Brain microvascular endothelial cell (primary cell): Measurements from ENCODE around the gene ZBTB44.

Experiments
- DNase-seq: peaks from one replicate; pipeline ENCODE4 v3.0.0-alpha.2; 2020
- H3K27ac ChIP-seq: fragments of 250-450 bp; sonication (Bioruptor Pico); 2 replicates; pipeline ENCODE4 v1.5.1; 2020; ENCODE audit warnings: mild to moderate bottlenecking, moderate library complexity
- H3K27me3 ChIP-seq: fragments of 250-450 bp; sonication (Bioruptor Pico); replicated peaks from 2 replicates; pipeline ENCODE4 v1.5.1; 2020; ENCODE audit warnings: mild to moderate bottlenecking
- H3K36me3 ChIP-seq: fragments of 250-450 bp; sonication (Bioruptor Pico); replicated peaks from 2 replicates; pipeline ENCODE4 v1.5.1; 2020; ENCODE audit warnings: mild to moderate bottlenecking
- H3K4me3 ChIP-seq: 2 replicates; pipeline ENCODE4 v1.5.1; 2011; ENCODE audit warnings: low read depth, mild to moderate bottlenecking, control low read depth, low read length, moderate library complexity
- CTCF ChIP-seq: IDR thresholded peaks from 2 replicates; pipeline ENCODE4 v1.5.1; 2011; ENCODE audit warnings: low read depth, mild to moderate bottlenecking, moderate library complexity, low read length, control low read depth, inconsistent platforms; ENCODE audit errors: missing control alignments
- in situ Hi-C: cut with HindIII; loops from 2 replicates; pipeline ENCODE4 v1.10.0; 2017; ENCODE audit warnings: low sequenced_read_pairs, low pct_ligation_motif_present

ZBTB44 gene

GRCh38 chr11:130203766-130204702, 110.7 kb downstream of the ZBTB44 start:
- Histone ChIP-seq H3K36me3 (no peaks in the 10 kb centered on the region), H3K27ac (no peak overlapping the region), H3K27me3 (no peaks in the 10 kb centered on the region), H3K4me3 (no peak overlapping the region)
- DNase-seq = no peak
- in situ Hi-C loops = loop anchor here (25.0 kb wide), 1 partner anchor 183 kb away; no protein-coding TSS in a partner anchor
- TF ChIP-seq CTCF = no peak

DNA sequence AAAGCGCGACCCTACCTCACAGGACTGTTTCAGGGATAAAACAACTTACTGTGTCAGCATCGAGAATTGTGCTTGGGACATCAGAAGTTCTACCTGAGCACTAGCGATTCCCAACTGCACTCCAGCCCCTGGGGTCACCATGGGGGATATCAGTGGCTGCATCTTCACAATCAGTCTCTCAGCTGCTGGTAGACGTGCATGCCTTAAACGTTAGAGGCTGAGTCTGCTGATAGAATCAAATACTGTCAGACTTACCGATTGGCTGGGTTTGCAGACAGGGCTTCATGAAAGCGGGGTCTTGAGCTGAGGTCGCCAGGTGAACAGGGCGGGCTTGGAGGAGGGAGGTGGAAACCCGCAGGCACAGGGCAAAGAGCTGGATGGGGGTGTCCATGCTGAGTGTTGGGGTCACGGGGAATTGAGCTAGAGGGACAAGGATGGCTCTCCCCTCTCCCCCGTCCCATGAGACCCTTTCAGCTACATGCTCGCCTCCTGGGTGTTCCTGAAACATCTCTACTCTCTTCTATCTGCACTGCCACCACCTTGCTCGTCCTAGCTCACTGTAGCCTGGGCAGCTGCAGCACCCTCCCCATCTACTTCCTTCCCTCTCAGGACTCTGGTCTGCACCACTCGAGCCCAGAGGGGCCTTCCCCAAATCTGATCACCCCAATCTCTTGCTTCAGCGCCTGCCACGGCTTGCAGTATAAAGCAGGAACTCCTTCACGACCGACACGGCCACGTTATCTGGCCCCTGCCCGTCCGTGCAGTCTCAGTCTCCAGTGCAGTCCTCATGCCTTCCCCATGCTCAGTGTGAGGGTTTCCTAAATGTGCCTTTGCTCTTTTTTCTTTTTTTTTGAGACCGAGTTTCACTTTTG, 111.7 kb downstream of the ZBTB44 start:
- no peaks in the 10 kb centered on the region for H3K36me3 ChIP-seq
- no peaks in the 10 kb centered on the region for H3K27me3 ChIP-seq
- DNase-seq = no peak
- H3K4me3 ChIP-seq = no peak overlapping the region
- H3K27ac ChIP-seq = no peak overlapping the region
- in situ Hi-C loops = loop anchor here (25.0 kb wide), 1 partner anchor 184 kb away; no protein-coding TSS in a partner anchor
- no peak for TF ChIP-seq CTCF

DNA sequence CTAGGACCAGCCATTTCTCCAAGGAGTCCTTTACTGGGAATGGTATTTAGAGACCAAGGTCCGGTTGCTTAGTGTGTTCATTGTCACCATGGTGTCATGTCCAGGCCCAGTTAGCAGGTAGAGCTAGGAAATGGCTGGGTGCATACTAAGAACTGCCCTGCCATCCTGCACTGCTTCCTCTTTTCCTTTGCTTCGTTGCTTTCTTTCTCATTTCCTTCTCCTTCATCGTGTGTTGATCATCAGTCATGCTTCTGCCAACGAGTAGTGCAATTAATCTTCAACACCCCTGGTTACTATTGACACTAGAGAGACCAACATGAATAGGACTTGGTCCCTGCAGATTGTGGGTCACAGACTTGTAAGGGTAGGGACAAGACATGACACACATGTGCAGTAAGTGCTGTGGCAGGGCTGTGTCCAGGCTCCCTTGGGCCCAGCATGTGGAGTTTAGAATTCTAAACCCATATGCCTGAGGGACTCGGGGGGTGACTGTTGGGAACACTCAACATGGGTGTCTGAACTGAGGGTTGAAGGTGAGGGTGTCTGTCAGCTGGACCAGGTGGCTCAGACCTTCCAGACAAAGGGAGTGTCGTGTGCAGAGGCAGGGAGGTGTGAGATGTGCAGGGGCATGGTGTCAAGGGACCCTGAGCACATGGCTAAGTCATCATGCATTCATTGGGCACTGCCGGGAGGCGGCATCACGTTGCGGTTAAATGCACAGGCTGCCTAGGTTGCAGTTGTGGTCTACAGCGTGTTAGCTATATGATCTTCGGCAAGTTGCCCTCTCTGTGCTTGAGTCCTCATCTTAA, 112.5 kb downstream of the ZBTB44 start:
- no peaks in the 10 kb centered on the region for H3K36me3 ChIP-seq

GRCh38 chr11:130201026-130201425, 113.7 kb downstream of the ZBTB44 start:
- Histone ChIP-seq H3K4me3 (no peak overlapping the region), H3K36me3 (no peaks in the 10 kb centered on the region), H3K27ac (no peak overlapping the region), H3K27me3 (no peaks in the 10 kb centered on the region)
- DNase-seq = no peak
- no peak for TF ChIP-seq CTCF
- in situ Hi-C loops = loop anchor here (25.0 kb wide), 1 partner anchor 186 kb away; no protein-coding TSS in a partner anchor

More for the DNA sequence above, 112.5 kb downstream of the ZBTB44 start:
- no peak overlapping the region for H3K4me3 ChIP-seq
- no peak for TF ChIP-seq CTCF
- in situ Hi-C loops = loop anchor here (25.0 kb wide), 1 partner anchor 185 kb away; no protein-coding TSS in a partner anchor
- no peaks in the 10 kb centered on the region for H3K27me3 ChIP-seq
- no peak overlapping the region for H3K27ac ChIP-seq
- no peak for DNase-seq

GRCh38 chr11:130199792-130200191, 114.9 kb downstream of the ZBTB44 start:
- Histone ChIP-seq H3K27ac (no peak overlapping the region), H3K4me3 (no peak overlapping the region), H3K36me3 (no peaks in the 10 kb centered on the region), H3K27me3 (no peaks in the 10 kb centered on the region)
- in situ Hi-C loops = loop anchor here (25.0 kb wide), 1 partner anchor 188 kb away; no protein-coding TSS in a partner anchor
- no peak for DNase-seq
- TF ChIP-seq CTCF = no peak
